ENCODE data around the gene MSX1. TPM values are rescaled to one million over a fixed set of nuclear protein-coding genes. Genes with fewer than 3 reads are reported as not detected.

The MSX1 gene
- total and polyA plus RNA-seq, 2 donors (not counting 3 experiments of a cell fraction or from before 2014, with no cell fraction given), result 5.0 to 6.2 TPM

DNA sequence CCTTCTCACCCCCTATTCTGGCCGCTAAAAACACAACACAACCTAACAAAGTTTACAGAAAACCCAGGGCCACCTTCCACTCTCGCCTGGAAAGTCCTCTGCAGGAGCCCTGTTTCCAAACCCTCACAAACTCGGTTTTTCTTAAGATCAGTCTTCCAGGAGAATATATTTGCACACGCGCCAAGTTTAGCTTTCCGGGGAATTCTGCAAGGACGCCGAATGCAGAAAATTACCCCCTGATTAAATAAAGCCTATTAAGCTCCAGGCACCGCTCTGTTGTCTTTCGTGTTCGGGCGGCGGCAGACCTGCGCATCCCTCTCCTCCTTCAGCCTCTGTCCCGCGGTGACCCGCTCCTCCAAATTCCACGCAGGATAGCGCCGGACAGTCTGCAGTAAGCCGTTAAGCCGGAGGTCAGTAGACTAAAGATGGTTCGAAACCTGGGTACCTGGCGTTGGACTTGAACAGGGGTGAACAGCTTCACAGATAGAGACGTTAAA is 5.0 kb downstream of the MSX1 start:
- Histone ChIP-seq H3K27me3 (ENCODE audit: control insufficient read depth in 2 of 2, insufficient read depth in 2 of 2, low read length in 2 of 2) (peaks cover 53 to 66% of the 10 kb centered on the region in 2 experiments), H3K9me1 (replicated peaks; ENCODE audit: control insufficient read depth, extremely low read depth, insufficient read depth, low read length) (no peaks in the 10 kb centered on the region), H3K4me1 (ENCODE audit: control insufficient read depth, extremely low read depth, insufficient read depth, low read length) (peaks cover 13% of the 10 kb centered on the region), H2AFZ (ENCODE audit: low read depth, low read length) (no peak overlapping the region), H3K4me2 (ENCODE audit: insufficient read depth, low read length) (no peak overlapping the region), H3K79me2 (ENCODE audit: control insufficient read depth, insufficient read depth, low read length) (no peaks in the 10 kb centered on the region), H3K9me3 (replicated peaks; ENCODE audit: control insufficient read depth, insufficient read depth, low read length) (no peaks in the 10 kb centered on the region), H3K27ac (ENCODE audit: insufficient read depth, low read depth, low read length) (no peak overlapping the region), H3K36me3 (ENCODE audit: control insufficient read depth in 2 of 2, extremely low read depth in 1 of 2, insufficient read depth in 2 of 2, low read length in 2 of 2) (no peaks in the 10 kb centered on the region), H3K9ac (replicated peaks; ENCODE audit: extremely low read depth, insufficient read depth, low read length) (no peak overlapping the region), H4K20me1 (replicated peaks; ENCODE audit: control insufficient read depth, extremely low read depth, insufficient read depth, low read length) (no peaks in the 10 kb centered on the region), H3K4me3 (replicated peaks in 1 of 3; ENCODE audit: insufficient read depth in 1 of 3, low read depth in 1 of 3, low read length in 3 of 3) (no peak overlapping the region)
- intact Hi-C loops (cut with micrococcal nuclease) (loop anchor here (5.0 to 10.0 kb wide), 2 partner anchors 200 to 377 kb away; no protein-coding TSS in a partner anchor), dilution Hi-C loops (cut with MboI; ENCODE audit: extremely low pct_ligation_motif_present, low sequenced_read_pairs) (no loop called here)
- BruUV-seq (replicated peaks), result no TSS peak
- DNase-seq (ENCODE audit: low read depth, low spot score), result no peak
- POLR2A ChIA-PET, result no interaction called here
- TF ChIP-seq POLR2A (IDR thresholded peaks at IDR 0.05; ENCODE audit: low read depth, low read length) (no peak), FOS (IDR thresholded peaks at IDR 0.05; ENCODE audit: borderline replicate concordance, insufficient read depth, low read length) (no peak), JUN (IDR thresholded peaks at IDR 0.05; ENCODE audit: borderline replicate concordance, insufficient read depth, insufficient read length, low read depth) (no peak), MYC (IDR thresholded peaks at IDR 0.05; ENCODE audit: low read depth, low read length) (no peak)
- CTCF ChIA-PET, result interaction anchor here (1.1 to 1.5 kb wide), 2 partner anchors 15 to 345 kb away, joined by 3 to 4 read pairs; no protein-coding TSS in a partner anchor
- no peak for FAIRE-seq

DNA sequence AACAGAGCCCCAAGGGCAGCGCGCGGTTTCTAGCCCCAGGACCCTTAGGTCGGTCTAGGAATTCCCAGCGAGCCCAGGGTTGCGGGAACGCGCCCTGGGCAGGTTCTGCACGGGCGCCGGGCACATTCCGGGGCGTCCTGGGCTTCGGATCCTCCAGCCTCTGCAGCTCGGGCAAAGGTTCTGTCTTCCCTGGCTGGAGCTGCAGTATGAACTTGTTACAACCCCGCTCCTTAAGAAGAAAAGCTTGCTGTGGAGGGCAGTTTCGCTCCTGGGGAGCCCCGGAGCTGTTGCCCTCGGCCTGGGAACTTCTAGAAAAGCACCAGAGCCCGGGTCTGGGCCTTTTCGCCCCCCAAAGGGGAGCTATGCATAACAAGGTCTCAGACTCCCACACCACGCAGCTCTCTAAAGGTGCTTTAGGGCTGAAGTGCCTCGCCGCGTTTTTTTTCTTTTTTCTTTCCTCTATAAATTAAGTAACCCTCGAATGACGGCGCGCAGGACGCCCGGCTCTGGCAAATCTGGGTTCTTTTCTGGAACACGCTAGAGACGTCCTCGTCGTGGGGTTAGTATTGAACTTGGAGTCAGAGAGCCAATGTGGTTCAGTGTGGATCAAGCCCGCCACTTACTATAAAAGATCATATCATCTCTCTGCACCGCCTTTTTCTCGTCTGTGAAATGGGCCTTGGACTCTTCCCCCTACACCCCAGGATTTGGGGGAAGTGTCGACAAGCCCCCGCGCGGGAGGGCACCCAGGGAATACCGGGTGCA is 5.7 kb downstream of the MSX1 start:
- dilution Hi-C loops (cut with MboI; ENCODE audit: extremely low pct_ligation_motif_present, low sequenced_read_pairs), result no loop called here
- no peaks in the 10 kb centered on the region for H3K9me3 ChIP-seq (replicated peaks; ENCODE audit: control insufficient read depth, insufficient read depth, low read length)
- no peak for FAIRE-seq
- H3K9ac ChIP-seq (replicated peaks; ENCODE audit: extremely low read depth, insufficient read depth, low read length), result no peak overlapping the region
- peaks cover 59 to 72% of the 10 kb centered on the region in 2 experiments for H3K27me3 ChIP-seq (ENCODE audit: control insufficient read depth in 2 of 2, insufficient read depth in 2 of 2, low read length in 2 of 2)
- no peaks in the 10 kb centered on the region for H3K9me1 ChIP-seq (replicated peaks; ENCODE audit: control insufficient read depth, extremely low read depth, insufficient read depth, low read length)
- intact Hi-C loops (cut with micrococcal nuclease), result loop anchor here (5.0 to 10.0 kb wide), 2 partner anchors 200 to 378 kb away; no protein-coding TSS in a partner anchor
- H3K79me2 ChIP-seq (ENCODE audit: control insufficient read depth, insufficient read depth, low read length), result no peaks in the 10 kb centered on the region
- TF ChIP-seq JUN (IDR thresholded peaks at IDR 0.05; ENCODE audit: borderline replicate concordance, insufficient read depth, insufficient read length, low read depth) (no peak), EZH2 (IDR thresholded peaks at IDR 0.05; ENCODE audit: borderline replicate concordance, low read depth, low read length, severe bottlenecking) (peak; percentile 81)
- ChIA-PET POLR2A (no interaction called here), CTCF (interaction anchor here (1.1 to 1.5 kb wide), 2 partner anchors 15 to 345 kb away, joined by 3 to 4 read pairs; no protein-coding TSS in a partner anchor)
- H3K4me3 ChIP-seq (replicated peaks in 1 of 3; ENCODE audit: insufficient read depth in 1 of 3, low read depth in 1 of 3, low read length in 3 of 3), result no peak overlapping the region
- H3K4me2 ChIP-seq (ENCODE audit: insufficient read depth, low read length), result no peak overlapping the region
- no peak for DNase-seq (ENCODE audit: low read depth, low spot score)
- H3K36me3 ChIP-seq (ENCODE audit: control insufficient read depth in 2 of 2, extremely low read depth in 1 of 2, insufficient read depth in 2 of 2, low read length in 2 of 2), result no peaks in the 10 kb centered on the region
- no peak overlapping the region for H2AFZ ChIP-seq (ENCODE audit: low read depth, low read length)
- H3K27ac ChIP-seq (ENCODE audit: insufficient read depth, low read depth, low read length), result no peak overlapping the region
- H4K20me1 ChIP-seq (replicated peaks; ENCODE audit: control insufficient read depth, extremely low read depth, insufficient read depth, low read length), result no peaks in the 10 kb centered on the region
- H3K4me1 ChIP-seq (ENCODE audit: control insufficient read depth, extremely low read depth, insufficient read depth, low read length), result peaks cover 13% of the 10 kb centered on the region
- no TSS peak for BruUV-seq (replicated peaks)
